Smooth muscle cell (in vitro differentiated cells): Measurements from ENCODE around the gene NOC2L. TPM values are rescaled to one million over a fixed set of nuclear protein-coding genes. Genes with fewer than 3 reads are reported as not detected.
"Not testable (repeated sequence)": the region's sequence is repeated elsewhere in the genome, so short reads cannot be mapped to it uniquely, and the experiment has no call there.

Experiments
- DNase-seq: peaks from one replicate; lab custom pipeline; 2025; ENCODE audit not compliant: unreplicated experiment; lab: John Stamatoyannopoulos, UW
- H2AFZ ChIP-seq: fragments of 200-600 bp; sonication (generic); 2 replicates; pipeline ENCODE4 v1.6.0; 2016; ENCODE audit warnings: antibody characterized with exemption, low read depth, mild to moderate bottlenecking
- H3F3A ChIP-seq: fragments of 200-600 bp; sonication (generic); 2 replicates; pipeline ENCODE4 v1.6.0; 2017; ENCODE audit warnings: antibody characterized with exemption, low read depth
- H3K27ac ChIP-seq: fragments of 200-600 bp; sonication (generic); 2 replicates; pipeline ENCODE4 v1.5.1; 2016; ENCODE audit warnings: low read depth, mild to moderate bottlenecking
- H3K27me3 ChIP-seq: fragments of 200-600 bp; sonication (generic); 2 replicates; pipeline ENCODE4 v1.6.1; 2016; ENCODE audit warnings: low read depth, mild to moderate bottlenecking
- H3K36me3 ChIP-seq: fragments of 200-600 bp; sonication (generic); 2 replicates; pipeline ENCODE4 v1.5.1; 2016; ENCODE audit warnings: low read depth
- H3K4me1 ChIP-seq: fragments of 200-600 bp; sonication (generic); 2 replicates; pipeline ENCODE4 v1.5.1; 2016; ENCODE audit warnings: low read depth
- H3K4me2 ChIP-seq: fragments of 200-600 bp; sonication (generic); 2 replicates; pipeline ENCODE4 v1.6.0; 2016; ENCODE audit warnings: mild to moderate bottlenecking
- H3K4me3 ChIP-seq: fragments of 200-600 bp; sonication (generic); 2 replicates; pipeline ENCODE4 v1.5.1; 2016; ENCODE audit warnings: mild to moderate bottlenecking
- H3K79me2 ChIP-seq: fragments of 200-600 bp; sonication (generic); 2 replicates; pipeline ENCODE4 v1.6.0; 2016; ENCODE audit warnings: low read depth, mild to moderate bottlenecking
- H3K9ac ChIP-seq: fragments of 200-600 bp; sonication (generic); 2 replicates; pipeline ENCODE4 v1.6.0; 2016; ENCODE audit warnings: low read depth
- H3K9me3 ChIP-seq: fragments of 200-600 bp; sonication (generic); replicated peaks from 2 replicates; pipeline ENCODE4 v1.5.1; 2016; ENCODE audit warnings: low read depth
- H4K20me1 ChIP-seq: fragments of 200-600 bp; sonication (generic); 2 replicates; pipeline ENCODE4 v1.6.0; 2016; ENCODE audit warnings: low read depth
- WGBS: methylation state at CpG from one replicate; pipeline ENCODE4 v1.1.7; 2016; ENCODE audit warnings: low lambda C conversion rate; 5-methylcytosine and 5-hydroxymethylcytosine counted together
- polyA plus RNA-seq: library from polyadenylated mRNA; unstranded; fragments of >200 nt; fragmentation: Nextera tagmentation; extraction: Ambion mirVana; gene quantifications from 2 replicates; pipeline ENCODE4 v1.2.1, GENCODE V29; 2016
- small RNA-seq: library from RNA; depleted of rRNA; stranded (forward); fragments of <200 nt; gene quantifications from one replicate; pipeline ENCODE3, GENCODE V24; 2014
- total RNA-seq: library from RNA; depleted of rRNA; stranded (reverse); fragments of >200 nt; gene quantifications from 2 replicates; pipeline ENCODE4 v1.2.3, GENCODE V29; 2014
- TF ChIP-seq, protein P1 (sequence below): fragments of 200-600 bp; sonication (generic); IDR thresholded peaks from 2 replicates; pipeline ENCODE4 v1.5.1; 2017; ENCODE audit warnings: borderline replicate concordance, mild to moderate bottlenecking, antibody characterized with exemption; ENCODE audit not compliant: insufficient read depth, poor library complexity, severe bottlenecking

The NOC2L gene
- total and polyA plus RNA-seq, 2 experiments from 2014 or later: 38.9 to 64.0 TPM

DNA sequence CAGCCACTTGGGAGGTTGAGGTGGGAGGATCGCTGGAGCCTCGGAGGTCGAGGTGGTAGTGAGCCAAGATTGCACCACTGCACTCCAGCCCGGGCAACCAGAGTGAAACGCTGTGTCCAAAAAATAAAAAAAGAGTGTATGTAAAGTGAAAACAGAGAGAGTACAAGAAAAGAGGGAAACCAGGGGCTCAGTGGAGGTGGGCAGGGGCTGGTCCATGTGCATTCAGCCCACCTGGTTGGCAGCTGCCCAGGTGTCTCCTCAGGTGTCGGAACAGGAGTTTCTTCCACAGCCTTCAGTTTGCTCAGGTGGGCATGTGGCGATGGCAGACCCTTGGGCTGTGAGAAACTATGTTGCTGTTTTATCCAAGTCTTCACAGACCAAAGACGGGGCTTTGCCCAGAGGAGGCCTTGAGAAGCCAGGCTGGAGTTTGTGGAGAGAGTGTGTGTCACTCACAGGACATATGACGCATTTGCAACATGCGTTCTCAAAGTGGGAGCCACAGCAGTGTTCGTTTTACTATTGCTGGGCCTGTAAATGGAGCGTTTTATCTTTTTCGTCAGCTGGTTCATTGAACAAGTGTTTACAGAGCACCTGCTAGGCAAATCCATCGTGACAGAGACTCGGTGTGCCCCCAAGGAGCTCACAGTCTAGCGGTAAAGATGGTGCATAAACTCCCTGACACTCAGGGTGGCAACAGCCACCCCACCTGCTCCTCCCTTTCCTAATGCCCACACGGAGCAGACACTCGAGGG is 57.8 kb downstream of the NOC2L start:
- Histone ChIP-seq H2AFZ (no peak overlapping the region), H3K9me3 (no peaks in the 10 kb centered on the region), H3F3A (peaks cover 6% of the 10 kb centered on the region), H3K4me3 (no peak overlapping the region), H4K20me1 (no peaks in the 10 kb centered on the region), H3K79me2 (no peaks in the 10 kb centered on the region), H3K36me3 (no peaks in the 10 kb centered on the region), H3K4me2 (no peak overlapping the region), H3K27ac (no peak overlapping the region), H3K4me1 (no peaks in the 10 kb centered on the region), H3K9ac (no peak overlapping the region), H3K27me3 (peaks cover 17% of the 10 kb centered on the region)
- 83% methylated on average over 18 of the region's 18 CpGs for WGBS
- TF ChIP-seq, protein P1, sequence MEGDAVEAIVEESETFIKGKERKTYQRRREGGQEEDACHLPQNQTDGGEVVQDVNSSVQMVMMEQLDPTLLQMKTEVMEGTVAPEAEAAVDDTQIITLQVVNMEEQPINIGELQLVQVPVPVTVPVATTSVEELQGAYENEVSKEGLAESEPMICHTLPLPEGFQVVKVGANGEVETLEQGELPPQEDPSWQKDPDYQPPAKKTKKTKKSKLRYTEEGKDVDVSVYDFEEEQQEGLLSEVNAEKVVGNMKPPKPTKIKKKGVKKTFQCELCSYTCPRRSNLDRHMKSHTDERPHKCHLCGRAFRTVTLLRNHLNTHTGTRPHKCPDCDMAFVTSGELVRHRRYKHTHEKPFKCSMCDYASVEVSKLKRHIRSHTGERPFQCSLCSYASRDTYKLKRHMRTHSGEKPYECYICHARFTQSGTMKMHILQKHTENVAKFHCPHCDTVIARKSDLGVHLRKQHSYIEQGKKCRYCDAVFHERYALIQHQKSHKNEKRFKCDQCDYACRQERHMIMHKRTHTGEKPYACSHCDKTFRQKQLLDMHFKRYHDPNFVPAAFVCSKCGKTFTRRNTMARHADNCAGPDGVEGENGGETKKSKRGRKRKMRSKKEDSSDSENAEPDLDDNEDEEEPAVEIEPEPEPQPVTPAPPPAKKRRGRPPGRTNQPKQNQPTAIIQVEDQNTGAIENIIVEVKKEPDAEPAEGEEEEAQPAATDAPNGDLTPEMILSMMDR: no peak
- no peak for DNase-seq

DNA sequence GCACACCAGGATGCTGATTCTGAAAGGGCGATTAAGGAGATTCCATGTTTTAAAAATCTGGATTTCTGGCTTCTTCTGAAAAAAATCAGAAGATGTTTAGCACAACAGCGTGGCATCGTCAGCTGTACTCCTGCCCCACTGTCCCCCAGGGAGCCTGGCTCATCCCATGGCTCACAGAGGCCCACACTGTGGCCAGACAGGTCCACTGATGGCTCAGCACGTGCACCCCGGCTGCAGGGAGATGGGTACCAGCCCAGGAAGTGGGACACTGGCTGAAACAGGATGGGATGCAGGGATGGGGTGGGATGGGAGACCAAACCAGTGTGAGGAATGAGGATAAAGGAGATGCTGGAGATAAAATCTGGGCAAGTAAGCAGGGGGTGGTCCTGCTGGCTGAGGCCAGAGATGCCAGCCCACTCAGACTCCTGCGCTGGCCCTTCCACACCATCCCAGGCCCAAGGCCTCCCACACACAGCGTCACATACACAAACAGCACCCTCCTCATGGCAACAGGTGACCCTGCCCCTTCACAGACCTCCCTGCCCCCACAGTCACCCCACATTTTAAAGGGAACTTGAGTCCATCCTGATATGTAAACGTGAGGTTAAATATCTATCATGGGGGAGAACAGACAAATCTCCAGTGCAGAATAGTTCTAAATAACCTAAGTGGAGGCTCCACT is 59.3 kb downstream of the NOC2L start:
- H3F3A ChIP-seq: no peaks in the 10 kb centered on the region
- no peaks in the 10 kb centered on the region for H3K4me1 ChIP-seq
- no peaks in the 10 kb centered on the region for H3K79me2 ChIP-seq
- H3K36me3 ChIP-seq: no peaks in the 10 kb centered on the region
- H3K4me3 ChIP-seq: no peak overlapping the region
- H3K27me3 ChIP-seq: peaks cover 22% of the 10 kb centered on the region
- H3K9me3 ChIP-seq: no peaks in the 10 kb centered on the region
- WGBS: 91% methylated on average over 8 of the region's 8 CpGs
- H3K4me2 ChIP-seq: no peak overlapping the region
- no peak overlapping the region for H3K9ac ChIP-seq
- H4K20me1 ChIP-seq: no peaks in the 10 kb centered on the region
- no peak overlapping the region for H2AFZ ChIP-seq
- no peak for DNase-seq
- TF ChIP-seq, protein P1: no peak
- no peak overlapping the region for H3K27ac ChIP-seq

DNA sequence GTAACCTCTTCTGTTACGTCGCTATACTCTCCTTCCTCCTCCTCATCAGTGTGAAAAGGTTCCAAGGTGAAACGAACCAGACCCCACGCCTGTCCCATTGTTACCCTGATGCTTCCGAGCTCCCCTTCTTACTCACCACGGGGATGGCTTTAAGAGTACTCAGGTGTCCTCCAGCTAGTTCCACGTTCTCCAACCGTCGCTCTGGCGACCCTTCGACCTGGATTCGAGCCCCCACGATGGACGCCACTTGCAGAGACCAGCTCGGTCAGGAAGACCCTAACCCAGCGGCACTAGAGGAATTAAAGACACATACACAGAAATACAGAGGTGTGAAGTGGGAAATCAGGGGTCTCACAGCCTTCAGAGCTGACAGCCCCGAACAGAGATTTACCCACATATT is 61.1 kb downstream of the NOC2L start:
- not testable (repeated sequence) for H3F3A ChIP-seq, H3K4me2 ChIP-seq, DNase-seq, H3K9ac ChIP-seq, H3K27ac ChIP-seq, H3K79me2 ChIP-seq, H2AFZ ChIP-seq, H3K36me3 ChIP-seq, H3K4me3 ChIP-seq, H3K9me3 ChIP-seq, H4K20me1 ChIP-seq, H3K4me1 ChIP-seq
- 85% methylated on average over 17 of the region's 17 CpGs for WGBS
- peaks cover 24% of the 10 kb centered on the region for H3K27me3 ChIP-seq

DNA sequence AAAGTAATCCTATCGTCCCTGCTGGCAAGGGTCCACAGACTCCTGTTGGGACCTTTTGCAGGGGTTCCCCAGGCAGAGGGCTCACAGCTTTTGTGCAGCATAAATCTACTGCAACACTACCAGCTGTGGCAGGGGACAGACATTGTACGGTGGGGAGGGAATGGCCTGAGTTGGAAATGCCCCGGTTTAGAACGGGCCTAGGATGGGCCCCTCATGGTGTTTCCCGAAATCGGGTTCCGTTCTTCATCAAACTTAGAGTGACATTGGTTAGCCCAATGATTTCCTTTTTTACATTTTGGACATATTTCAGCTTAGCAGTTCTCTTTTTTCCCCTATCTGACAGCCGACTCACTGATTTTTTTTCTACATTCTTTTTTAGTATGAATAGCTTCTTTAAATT is 61.8 kb downstream of the NOC2L start:
- Histone ChIP-seq H3K36me3 (no peaks in the 10 kb centered on the region), H3K9ac (no peak overlapping the region)
- TF ChIP-seq, protein P1: no peak

More for the DNA sequence above, 61.8 kb downstream of the NOC2L start:
- Histone ChIP-seq H3F3A (no peaks in the 10 kb centered on the region), H3K27me3 (peaks cover 27% of the 10 kb centered on the region), H3K4me3 (no peak overlapping the region), H3K4me1 (no peaks in the 10 kb centered on the region), H3K9me3 (no peaks in the 10 kb centered on the region), H3K79me2 (no peaks in the 10 kb centered on the region), H4K20me1 (no peaks in the 10 kb centered on the region), H3K4me2 (no peak overlapping the region), H2AFZ (no peak overlapping the region), H3K27ac (no peak overlapping the region)
- DNase-seq: no peak
- WGBS: 87% methylated on average over 8 of the region's 8 CpGs

Small RNA genes lying within 50 kb of the gene (small RNA-seq; reads per million reads assigned to genes)
- gene AL645608.3: not detected
- gene AL645608.4: not detected

Other genes with a start within 250 kb of the NOC2L start
- 7.5 and 18.0 TPM in 2 replicates for gene SAMD11, start 35.3 kb downstream of the NOC2L start, total RNA-seq
- 21.1 and 24.1 TPM in 2 replicates for gene SAMD11, start 35.3 kb downstream of the NOC2L start, polyA plus RNA-seq
- 10.2 and 12.4 TPM in 2 replicates for gene KLHL17, start 1.3 kb upstream of the NOC2L start, total RNA-seq
- gene KLHL17, start 1.3 kb upstream of the NOC2L start, polyA plus RNA-seq: 29.9 and 32.7 TPM in 2 replicates
- gene PLEKHN1, start 7.2 kb upstream of the NOC2L start, total RNA-seq: 1.9 and 2.6 TPM in 2 replicates
- gene PLEKHN1, start 7.2 kb upstream of the NOC2L start, polyA plus RNA-seq: 5.2 and 9.6 TPM in 2 replicates
- gene PERM1, start 22.8 kb upstream of the NOC2L start, total RNA-seq: 0.22 TPM in 1 of 2 replicates, not detected in the other
- 2.6 and 3.1 TPM in 2 replicates for gene PERM1, start 22.8 kb upstream of the NOC2L start, polyA plus RNA-seq
- 33.8 and 57.0 TPM in 2 replicates for gene HES4, start 40.8 kb upstream of the NOC2L start, total RNA-seq
- 72.0 and 82.1 TPM in 2 replicates for gene HES4, start 40.8 kb upstream of the NOC2L start, polyA plus RNA-seq
- 49.1 and 109 TPM in 2 replicates for gene ISG15, start 54.2 kb upstream of the NOC2L start, total RNA-seq
- gene ISG15, start 54.2 kb upstream of the NOC2L start, polyA plus RNA-seq: 147 and 148 TPM in 2 replicates
- gene AGRN, start 60.9 kb upstream of the NOC2L start, total RNA-seq: 24.7 and 28.9 TPM in 2 replicates
- gene AGRN, start 60.9 kb upstream of the NOC2L start, polyA plus RNA-seq: 17.5 and 31.0 TPM in 2 replicates
- gene RNF223, start 115.0 kb upstream of the NOC2L start, total RNA-seq: 0.81 and 4.3 TPM in 2 replicates
- gene RNF223, start 115.0 kb upstream of the NOC2L start, polyA plus RNA-seq: 1.6 and 1.9 TPM in 2 replicates
- gene C1orf159, start 156.8 kb upstream of the NOC2L start, total RNA-seq: 9.3 and 24.5 TPM in 2 replicates
- 20.2 and 27.1 TPM in 2 replicates for gene C1orf159, start 156.8 kb upstream of the NOC2L start, polyA plus RNA-seq
- not detected in 2 replicates for gene TTLL10, start 214.6 kb upstream of the NOC2L start, total RNA-seq
- 0.45 TPM in 1 of 2 replicates, not detected in the other for gene TTLL10, start 214.6 kb upstream of the NOC2L start, polyA plus RNA-seq
- gene TNFRSF18, start 247.3 kb upstream of the NOC2L start, total RNA-seq: 1.9 and 4.8 TPM in 2 replicates
- 12.2 and 15.8 TPM in 2 replicates for gene TNFRSF18, start 247.3 kb upstream of the NOC2L start, polyA plus RNA-seq